Fibroblast of the aortic adventitia (primary cell): ENCODE measurements around the gene TEX14. TPM values are rescaled to one million over a fixed set of nuclear protein-coding genes. Genes with fewer than 3 reads are reported as not detected.
A peak's percentile ranks its signal among the peaks of the same experiment; 100 is the strongest.

Source experiments
- DNase-seq: peaks from one replicate; pipeline ENCODE4 v3.0.0-alpha.2; 2010; ENCODE audit warnings: low read depth
- H3K4me3 ChIP-seq: 2 replicates; pipeline ENCODE4 v1.5.1; 2011; ENCODE audit warnings: low read depth, mild to moderate bottlenecking, control low read depth, low read length, moderate library complexity
- total RNA-seq: library from RNA; depleted of rRNA; stranded (reverse); fragments of >200 nt; gene quantifications from 2 replicates; pipeline ENCODE4 v1.2.3, GENCODE V29; 2012; ENCODE audit warnings: low replicate concordance
- TF ChIP-seq, protein P1 (sequence below): IDR thresholded peaks from 2 replicates; pipeline ENCODE4 v1.5.1; 2011; ENCODE audit warnings: mild to moderate bottlenecking, low read length, control low read depth, inconsistent platforms; ENCODE audit not compliant: insufficient read depth

TEX14 gene
- total RNA-seq, 1 donor: not detected

DNA sequence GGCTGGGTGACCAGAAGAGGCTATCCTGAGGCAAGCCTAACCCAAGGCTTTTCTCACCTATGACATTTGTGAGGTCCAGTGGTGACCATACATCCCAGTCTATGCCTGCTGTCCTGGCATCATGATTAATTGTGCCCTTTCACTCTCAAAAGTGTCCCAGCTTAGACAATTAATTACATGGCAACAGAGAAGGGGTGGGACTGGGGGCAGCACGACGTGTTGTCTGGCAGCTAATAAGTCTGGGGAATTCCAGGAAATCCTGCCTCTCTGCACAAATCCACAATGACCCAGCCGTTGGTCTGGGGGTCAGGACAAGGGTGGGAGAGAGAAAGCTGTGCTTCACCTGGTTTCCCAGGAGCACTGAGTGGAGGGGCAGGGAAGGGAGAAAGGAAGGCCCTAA lies 163.4 kb downstream of the TEX14 start:
- TF ChIP-seq, protein P1, sequence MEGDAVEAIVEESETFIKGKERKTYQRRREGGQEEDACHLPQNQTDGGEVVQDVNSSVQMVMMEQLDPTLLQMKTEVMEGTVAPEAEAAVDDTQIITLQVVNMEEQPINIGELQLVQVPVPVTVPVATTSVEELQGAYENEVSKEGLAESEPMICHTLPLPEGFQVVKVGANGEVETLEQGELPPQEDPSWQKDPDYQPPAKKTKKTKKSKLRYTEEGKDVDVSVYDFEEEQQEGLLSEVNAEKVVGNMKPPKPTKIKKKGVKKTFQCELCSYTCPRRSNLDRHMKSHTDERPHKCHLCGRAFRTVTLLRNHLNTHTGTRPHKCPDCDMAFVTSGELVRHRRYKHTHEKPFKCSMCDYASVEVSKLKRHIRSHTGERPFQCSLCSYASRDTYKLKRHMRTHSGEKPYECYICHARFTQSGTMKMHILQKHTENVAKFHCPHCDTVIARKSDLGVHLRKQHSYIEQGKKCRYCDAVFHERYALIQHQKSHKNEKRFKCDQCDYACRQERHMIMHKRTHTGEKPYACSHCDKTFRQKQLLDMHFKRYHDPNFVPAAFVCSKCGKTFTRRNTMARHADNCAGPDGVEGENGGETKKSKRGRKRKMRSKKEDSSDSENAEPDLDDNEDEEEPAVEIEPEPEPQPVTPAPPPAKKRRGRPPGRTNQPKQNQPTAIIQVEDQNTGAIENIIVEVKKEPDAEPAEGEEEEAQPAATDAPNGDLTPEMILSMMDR: no peak
- H3K4me3 ChIP-seq: no peak overlapping the region
- no peak for DNase-seq

DNA sequence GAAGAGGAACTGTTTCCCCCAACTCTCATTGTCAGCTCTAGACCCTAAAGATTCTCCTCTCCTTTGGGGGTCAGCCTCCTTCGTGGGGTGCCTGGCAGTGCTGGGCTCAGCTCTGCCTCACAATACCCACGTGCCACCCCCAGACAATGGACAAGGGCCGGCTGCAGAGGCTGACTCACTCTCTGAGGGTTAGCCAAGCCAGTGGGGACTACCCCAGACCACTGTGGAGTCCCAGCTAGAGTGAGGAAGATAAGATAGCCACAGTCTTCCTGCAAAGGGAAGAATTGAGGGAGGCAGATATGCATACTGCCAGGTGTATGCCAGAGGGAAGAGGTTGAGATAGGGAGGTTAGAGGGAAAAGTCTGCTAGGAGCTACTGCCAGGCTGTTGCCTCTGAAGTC lies 163.9 kb downstream of the TEX14 start:
- TF ChIP-seq, protein P1: no peak
- H3K4me3 ChIP-seq: no peak overlapping the region
- peak; percentile 67 for DNase-seq

DNA sequence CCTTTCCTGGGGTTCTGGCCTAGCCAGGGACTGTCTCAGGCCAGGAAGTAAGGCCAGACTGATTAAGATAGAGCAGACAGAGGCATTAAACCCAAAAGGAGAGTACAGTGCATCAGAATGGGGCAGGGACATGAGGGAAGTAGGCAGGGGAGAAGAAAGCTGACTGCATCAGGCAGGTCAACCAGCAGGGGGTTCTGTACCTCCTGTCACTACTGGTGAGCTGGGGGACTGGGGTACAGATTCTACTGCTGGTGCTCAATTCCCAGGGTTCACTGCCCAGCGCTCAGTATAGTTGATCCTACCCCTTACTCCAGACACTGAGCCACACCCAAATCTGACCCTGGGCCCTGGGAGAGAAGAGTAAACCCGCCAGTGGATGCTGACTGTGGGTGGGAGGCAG lies 164.5 kb downstream of the TEX14 start:
- no peak for DNase-seq
- H3K4me3 ChIP-seq: no peak overlapping the region

DNA sequence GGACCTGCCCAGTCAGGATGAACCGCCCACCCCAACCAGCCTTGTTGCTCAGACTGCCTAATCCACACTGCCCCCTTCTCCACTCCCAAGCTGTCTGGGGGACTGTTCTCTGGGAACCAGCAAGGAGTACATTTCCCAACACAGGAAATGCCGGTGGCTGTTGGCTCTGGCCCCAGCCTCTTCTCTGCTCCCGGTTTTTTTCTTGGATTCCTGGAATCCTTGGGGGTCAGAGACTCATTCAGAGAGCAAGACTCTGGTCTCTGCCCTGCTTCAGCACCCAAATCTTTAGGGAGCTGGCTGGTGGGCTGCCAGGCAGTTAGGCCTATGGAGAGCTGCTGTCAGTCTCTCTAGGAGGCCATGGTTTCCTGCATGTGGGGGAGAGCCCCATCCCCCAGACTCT lies 166.6 kb downstream of the TEX14 start:
- DNase-seq: peak; percentile 91
- TF ChIP-seq, protein P1: no peak
- H3K4me3 ChIP-seq: no peak overlapping the region

More for the DNA sequence above, 164.5 kb downstream of the TEX14 start:
- TF ChIP-seq, protein P1: no peak

DNA sequence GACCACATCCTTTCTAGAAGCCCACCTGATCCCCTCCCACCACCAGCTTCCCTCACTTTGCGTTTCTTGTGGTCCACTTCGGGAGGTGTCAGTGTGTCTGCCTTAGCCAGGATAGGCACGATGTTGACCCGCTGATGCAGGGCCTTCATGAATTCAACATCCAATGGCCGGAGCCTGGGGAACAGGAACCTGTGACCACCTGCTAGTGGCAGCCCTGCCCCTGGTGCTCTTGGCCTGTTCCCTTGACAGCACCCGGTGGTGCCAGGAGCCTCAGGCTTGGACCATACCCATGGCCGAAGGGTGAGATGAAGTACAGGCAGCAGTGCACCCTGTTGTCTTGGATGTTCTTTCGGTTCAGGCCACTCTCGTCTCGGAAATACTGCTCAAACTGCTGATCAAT lies 170.2 kb downstream of the TEX14 start:
- TF ChIP-seq, protein P1: no peak
- no peak overlapping the region for H3K4me3 ChIP-seq
- DNase-seq: no peak

DNA sequence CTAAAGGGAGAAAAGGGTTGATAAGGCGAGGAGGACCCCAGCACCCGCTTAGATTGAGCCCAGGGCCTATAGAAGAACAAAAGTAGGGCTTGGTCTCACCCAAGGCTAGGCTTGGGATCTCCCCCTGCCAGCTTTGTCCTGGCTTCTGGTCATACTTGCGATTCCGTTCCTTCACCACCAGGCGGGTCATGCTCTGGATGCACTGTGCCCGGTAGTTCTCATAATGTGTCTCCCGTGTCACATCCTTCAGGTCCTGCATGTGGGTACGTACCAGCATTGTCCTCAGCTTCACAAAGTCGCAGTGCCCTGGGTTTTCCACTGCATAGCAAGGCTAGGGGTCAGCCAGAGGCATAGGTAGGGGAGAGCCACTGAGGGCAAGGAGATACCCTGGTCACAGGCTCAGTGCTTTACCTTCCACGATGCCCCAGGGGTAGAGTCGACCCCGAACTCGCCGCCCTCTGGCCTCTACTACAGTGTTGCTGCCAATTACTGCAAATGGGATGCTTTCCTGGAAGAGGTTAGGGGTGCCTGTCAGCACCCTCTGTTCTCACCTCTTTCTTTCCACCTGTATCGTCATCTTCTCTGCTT lies 170.9 kb downstream of the TEX14 start:
- TF ChIP-seq, protein P1: peak; percentile 56
- no peak overlapping the region for H3K4me3 ChIP-seq
- DNase-seq: no peak
